GM23338 (cell line): ENCODE results near the gene ANTXR1. TPM values are rescaled to one million over a fixed set of nuclear protein-coding genes. Genes with fewer than 3 reads are reported as not detected.

Source experiments
- ATAC-seq: fragments of 200-7000 bp; cut with Tn5 transposase; 3 replicates; pipeline ENCODE4 v1.9.1; 2020
- DNase-seq: peaks from one replicate; pipeline ENCODE4 v3.0.0-alpha.2; 2015; ENCODE audit warnings: low spot score
- H2AFZ ChIP-seq: fragments of 200-600 bp; sonication (generic); 2 replicates; pipeline ENCODE4 v1.8.0; 2016; ENCODE audit warnings: antibody characterized with exemption, mild to moderate bottlenecking, moderate library complexity
- H3F3A ChIP-seq: fragments of 200-600 bp; sonication (generic); replicated peaks from 2 replicates; pipeline ENCODE4 v1.8.0; 2017; ENCODE audit warnings: antibody characterized with exemption, mixed run types, low read depth
- H3K27ac ChIP-seq: fragments of 200-600 bp; sonication (generic); 2 replicates; pipeline ENCODE4 v1.6.1; 2016; ENCODE audit warnings: low read depth
- H3K27me3 ChIP-seq: fragments of 200-600 bp; sonication (generic); 2 replicates; pipeline ENCODE4 v1.8.0; 2016; ENCODE audit warnings: mild to moderate bottlenecking, mixed run types, moderate library complexity; ENCODE audit not compliant: insufficient read depth
- H3K36me3 ChIP-seq: fragments of 200-600 bp; sonication (generic); 2 replicates; pipeline ENCODE4 v1.8.0; 2016; ENCODE audit warnings: mild to moderate bottlenecking; ENCODE audit not compliant: insufficient read depth
- H3K4me1 ChIP-seq: fragments of 200-600 bp; sonication (generic); 2 replicates; pipeline ENCODE4 v1.8.0; 2016; ENCODE audit warnings: mild to moderate bottlenecking, moderate library complexity; ENCODE audit not compliant: insufficient read depth
- H3K4me2 ChIP-seq: fragments of 200-600 bp; sonication (generic); 2 replicates; pipeline ENCODE4 v1.7.1; 2017; ENCODE audit warnings: mixed run types
- H3K4me3 ChIP-seq: fragments of 200-600 bp; sonication (generic); 2 replicates; pipeline ENCODE4 v1.6.1; 2016; ENCODE audit warnings: mixed run types
- H3K79me2 ChIP-seq: fragments of 200-600 bp; sonication (generic); replicated peaks from 2 replicates; pipeline ENCODE4 v1.8.0; 2017; ENCODE audit warnings: mild to moderate bottlenecking; ENCODE audit not compliant: insufficient read depth
- H3K9me2 ChIP-seq: fragments of 200-600 bp; sonication (generic); 2 replicates; pipeline ENCODE4 v1.8.0; 2017; ENCODE audit not compliant: insufficient read depth
- H4K20me1 ChIP-seq: fragments of 200-600 bp; sonication (generic); replicated peaks from 2 replicates; pipeline ENCODE4 v1.8.0; 2017; ENCODE audit warnings: mild to moderate bottlenecking; ENCODE audit not compliant: insufficient read depth
- H3K27ac Mint-ChIP-seq: 2 replicates; pipeline ENCODE4 v1.8.0; 2020; ENCODE audit warnings: inconsistent platforms, mild to moderate bottlenecking, moderate library complexity, mixed read lengths
- H3K27me3 Mint-ChIP-seq: 3 replicates; pipeline ENCODE4 v1.8.0; 2022; ENCODE audit warnings: low read depth, mild to moderate bottlenecking, moderate library complexity, mixed read lengths, inconsistent platforms; ENCODE audit not compliant: insufficient read depth, poor library complexity
- H3K36me3 Mint-ChIP-seq: 3 replicates; pipeline ENCODE4 v1.8.0; 2021; ENCODE audit warnings: low read depth, mild to moderate bottlenecking, inconsistent platforms, moderate library complexity, mixed read lengths
- H3K4me1 Mint-ChIP-seq: 3 replicates; pipeline ENCODE4 v1.8.0; 2020; ENCODE audit warnings: mild to moderate bottlenecking, inconsistent platforms, mixed read lengths
- H3K4me3 Mint-ChIP-seq: 3 replicates; pipeline ENCODE4 v1.8.0; 2021; ENCODE audit warnings: moderate library complexity, mild to moderate bottlenecking, inconsistent platforms, mixed read lengths
- H3K9me3 Mint-ChIP-seq: 3 replicates; pipeline ENCODE4 v1.8.0; 2020; ENCODE audit warnings: moderate library complexity, mild to moderate bottlenecking, inconsistent platforms, mixed read lengths
- CREB1 ChIP-seq: fragments of 250-450 bp; sonication (Bioruptor Pico); IDR thresholded peaks from 2 replicates; pipeline ENCODE4 v1.5.0; 2020; ENCODE audit warnings: low read depth, mild to moderate bottlenecking, moderate library complexity
- CTCF ChIP-seq, 2 experiments: fragments of 200-600 bp in 1 of 2; sonication (generic) in 1 of 2; conservative IDR thresholded peaks; 2 replicates each; pipeline versions ENCODE4 v1.5.1 to v1.6.1; 2016 to 2017; ENCODE audit warnings: antibody characterized with exemption in 2 of 2, low read depth in 2 of 2, mild to moderate bottlenecking in 2 of 2, moderate library complexity in 1 of 2
- EZH2phosphoT487 ChIP-seq: fragments of 200-600 bp; sonication (generic); IDR thresholded peaks from one replicate; pipeline ENCODE4 v1.8.1; 2018; ENCODE audit warnings: antibody characterized with exemption; ENCODE audit not compliant: unreplicated experiment
- NANOG ChIP-seq: IDR thresholded peaks from 2 replicates; pipeline ENCODE4 v1.6.1; 2016; ENCODE audit warnings: antibody characterized with exemption, borderline replicate concordance
- POLR2AphosphoS5 ChIP-seq: IDR thresholded peaks from 2 replicates; pipeline ENCODE4 v1.6.1; 2016; ENCODE audit warnings: antibody characterized with exemption, low read depth
- STAT1 ChIP-seq: IDR thresholded peaks from one replicate; pipeline ENCODE4 v1.6.1; 2016; ENCODE audit warnings: antibody characterized with exemption; ENCODE audit not compliant: unreplicated experiment
- ZNF331 ChIP-seq: fragments of 250-450 bp; sonication (Bioruptor Pico); IDR thresholded peaks from 2 replicates; pipeline ENCODE4 v1.5.0; 2020; ENCODE audit warnings: low read depth, mild to moderate bottlenecking, moderate library complexity
- ZNF462 ChIP-seq: fragments of 250-450 bp; sonication (Bioruptor Pico); IDR thresholded peaks from 2 replicates; pipeline ENCODE4 v1.5.0; 2020; ENCODE audit warnings: mild to moderate bottlenecking, moderate library complexity
- polyA plus RNA-seq: library from polyadenylated mRNA; unstranded; fragments of >200 nt; fragmentation: Nextera tagmentation; extraction: Ambion mirVana; gene quantifications from 2 replicates; pipeline ENCODE4 v1.2.1, GENCODE V29; 2016
- total RNA-seq: library from RNA; depleted of rRNA; stranded (reverse); fragments of >200 nt; shearing (Covaris generic); gene quantifications from 2 replicates; pipeline ENCODE4 v1.2.3, GENCODE V29; 2014
- TF ChIP-seq, protein P1 (sequence below): IDR thresholded peaks from 2 replicates; pipeline ENCODE4 v1.6.1; 2016; ENCODE audit warnings: antibody characterized with exemption

ANTXR1 gene
- total and polyA plus RNA-seq, 2 experiments from 2014 or later, result 16.1 to 23.1 TPM

DNA sequence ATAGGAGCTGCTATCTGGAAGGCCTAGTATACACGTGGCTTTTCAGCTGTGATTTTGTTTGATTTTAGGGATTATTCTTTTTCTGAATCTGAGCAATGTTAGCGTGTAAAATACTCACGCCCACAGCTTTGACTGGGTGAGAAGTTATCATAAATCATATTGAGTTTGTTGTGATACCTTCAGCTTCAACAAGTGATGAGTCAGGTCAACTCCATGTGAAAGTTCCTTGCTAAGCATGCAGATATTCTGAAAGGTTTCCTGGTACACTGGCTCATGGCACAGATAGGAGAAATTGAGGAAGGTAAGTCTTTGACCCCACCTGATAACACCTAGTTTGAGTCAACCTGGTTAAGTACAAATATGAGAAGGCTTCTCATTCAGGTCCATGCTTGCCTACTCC lies 38.7 kb upstream of the ANTXR1 start, which contains the start of gene GKN1 (continued):
- TF ChIP-seq NANOG (no peak), CREB1 (CRISPR knock-in tag) (no peak), CTCF (conservative IDR thresholded peaks at IDR 0.05; ENCODE audit: low read depth in 2 of 2) (no peak), ZNF462 (CRISPR knock-in tag) (no peak)

DNA sequence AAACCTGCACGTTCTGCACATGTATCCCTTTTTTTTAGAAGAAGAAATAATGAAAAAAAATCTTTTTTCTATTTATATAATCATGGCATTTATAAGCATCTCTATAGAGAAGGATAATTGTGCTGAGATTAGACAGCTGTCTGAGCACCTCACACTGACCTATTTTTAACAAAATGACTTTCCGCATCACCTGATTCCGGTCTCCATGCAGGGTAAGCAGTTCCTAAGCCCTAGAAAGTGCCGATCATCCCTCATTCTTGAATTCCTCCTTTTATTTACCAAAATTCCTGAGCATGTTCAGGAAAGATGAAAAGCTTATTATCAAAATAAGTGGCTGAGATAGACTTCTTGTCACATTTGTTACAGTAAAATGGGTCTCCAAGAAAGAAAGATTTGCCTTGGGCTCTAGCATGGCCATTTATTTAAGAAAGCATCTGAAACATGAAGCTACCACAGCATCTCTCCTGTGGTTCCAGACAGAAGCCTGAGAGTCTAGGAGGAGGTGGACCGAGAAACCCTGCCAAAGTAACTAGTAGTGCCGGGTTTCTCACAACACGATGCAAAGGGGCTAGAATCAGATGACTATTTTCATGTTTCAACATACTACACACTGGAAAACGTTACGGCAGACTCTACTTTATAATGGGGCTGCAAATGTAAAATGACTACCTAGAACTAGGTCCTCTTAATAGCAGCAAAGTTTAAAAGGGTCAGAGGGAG lies 37.9 kb upstream of the ANTXR1 start:
- Histone ChIP-seq H3K79me2 (no peaks in the 10 kb centered on the region), H3K4me3 (no peak overlapping the region), H3K27ac (no peak overlapping the region), H3K36me3 (no peaks in the 10 kb centered on the region), H3K4me1 (no peaks in the 10 kb centered on the region), H3K9me2 (no peaks in the 10 kb centered on the region), H2AFZ (peak overlapping the region; percentile 48; the same call in 1 of the 2 replicates), H3F3A (no peaks in the 10 kb centered on the region), H4K20me1 (no peaks in the 10 kb centered on the region), H3K4me2 (no peak overlapping the region), H3K27me3 (no peaks in the 10 kb centered on the region)
- no peak for ATAC-seq
- Mint-ChIP-seq H3K27ac (no peak overlapping the region), H3K4me3 (no peak overlapping the region), H3K9me3 (no peaks in the 10 kb centered on the region), H3K27me3 (no peaks in the 10 kb centered on the region), H3K36me3 (no peaks in the 10 kb centered on the region), H3K4me1 (no peaks in the 10 kb centered on the region)
- DNase-seq, result no peak
- no peak for TF ChIP-seq NANOG
- TF ChIP-seq CREB1 (CRISPR knock-in tag), result no peak
- no peak for TF ChIP-seq CTCF (conservative IDR thresholded peaks at IDR 0.05; ENCODE audit: low read depth in 2 of 2)
- TF ChIP-seq ZNF331 (CRISPR knock-in tag), result no peak
- no peak for TF ChIP-seq POLR2AphosphoS5
- TF ChIP-seq STAT1, result no peak
- TF ChIP-seq, protein P1, sequence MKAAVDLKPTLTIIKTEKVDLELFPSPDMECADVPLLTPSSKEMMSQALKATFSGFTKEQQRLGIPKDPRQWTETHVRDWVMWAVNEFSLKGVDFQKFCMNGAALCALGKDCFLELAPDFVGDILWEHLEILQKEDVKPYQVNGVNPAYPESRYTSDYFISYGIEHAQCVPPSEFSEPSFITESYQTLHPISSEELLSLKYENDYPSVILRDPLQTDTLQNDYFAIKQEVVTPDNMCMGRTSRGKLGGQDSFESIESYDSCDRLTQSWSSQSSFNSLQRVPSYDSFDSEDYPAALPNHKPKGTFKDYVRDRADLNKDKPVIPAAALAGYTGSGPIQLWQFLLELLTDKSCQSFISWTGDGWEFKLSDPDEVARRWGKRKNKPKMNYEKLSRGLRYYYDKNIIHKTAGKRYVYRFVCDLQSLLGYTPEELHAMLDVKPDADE, result no peak
- TF ChIP-seq EZH2phosphoT487, result no peak
